ENCODE data around the gene GADD45A.

GADD45A gene

DNA sequence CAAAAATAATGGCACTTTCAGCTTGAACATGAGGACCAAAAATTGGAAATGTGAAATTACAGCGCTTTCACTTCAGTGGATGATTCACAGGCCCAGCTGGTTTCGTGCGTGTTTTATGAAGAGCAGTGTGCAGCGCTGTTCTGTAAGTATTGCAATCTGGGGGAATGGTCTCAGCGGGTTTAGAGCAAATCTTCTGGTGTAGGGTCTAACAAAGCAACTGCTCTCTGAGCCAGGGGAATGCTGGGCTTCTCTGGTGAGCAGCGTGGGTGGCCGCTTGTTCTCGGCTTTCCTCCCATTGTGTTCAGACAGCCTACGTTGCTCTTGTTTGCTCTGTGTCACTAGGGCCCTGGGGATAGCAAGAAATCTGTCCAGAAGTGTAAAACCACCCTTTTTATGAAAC, 42.4 kb upstream of the GADD45A start:
- TF ChIP-seq BACH2 (CRISPR knock-in tag; IDR thresholded peaks at IDR 0.05; ENCODE audit: borderline replicate concordance), result no peak
- TF ChIP-seq ESRRG (CRISPR knock-in tag; IDR thresholded peaks at IDR 0.05), result no peak
- TF ChIP-seq ISL1 (CRISPR knock-in tag; IDR thresholded peaks at IDR 0.05), result no peak
- no peak for TF ChIP-seq ARNTL (CRISPR knock-in tag; IDR thresholded peaks at IDR 0.05; ENCODE audit: borderline replicate concordance, low read depth)
- TF ChIP-seq, protein P1, sequence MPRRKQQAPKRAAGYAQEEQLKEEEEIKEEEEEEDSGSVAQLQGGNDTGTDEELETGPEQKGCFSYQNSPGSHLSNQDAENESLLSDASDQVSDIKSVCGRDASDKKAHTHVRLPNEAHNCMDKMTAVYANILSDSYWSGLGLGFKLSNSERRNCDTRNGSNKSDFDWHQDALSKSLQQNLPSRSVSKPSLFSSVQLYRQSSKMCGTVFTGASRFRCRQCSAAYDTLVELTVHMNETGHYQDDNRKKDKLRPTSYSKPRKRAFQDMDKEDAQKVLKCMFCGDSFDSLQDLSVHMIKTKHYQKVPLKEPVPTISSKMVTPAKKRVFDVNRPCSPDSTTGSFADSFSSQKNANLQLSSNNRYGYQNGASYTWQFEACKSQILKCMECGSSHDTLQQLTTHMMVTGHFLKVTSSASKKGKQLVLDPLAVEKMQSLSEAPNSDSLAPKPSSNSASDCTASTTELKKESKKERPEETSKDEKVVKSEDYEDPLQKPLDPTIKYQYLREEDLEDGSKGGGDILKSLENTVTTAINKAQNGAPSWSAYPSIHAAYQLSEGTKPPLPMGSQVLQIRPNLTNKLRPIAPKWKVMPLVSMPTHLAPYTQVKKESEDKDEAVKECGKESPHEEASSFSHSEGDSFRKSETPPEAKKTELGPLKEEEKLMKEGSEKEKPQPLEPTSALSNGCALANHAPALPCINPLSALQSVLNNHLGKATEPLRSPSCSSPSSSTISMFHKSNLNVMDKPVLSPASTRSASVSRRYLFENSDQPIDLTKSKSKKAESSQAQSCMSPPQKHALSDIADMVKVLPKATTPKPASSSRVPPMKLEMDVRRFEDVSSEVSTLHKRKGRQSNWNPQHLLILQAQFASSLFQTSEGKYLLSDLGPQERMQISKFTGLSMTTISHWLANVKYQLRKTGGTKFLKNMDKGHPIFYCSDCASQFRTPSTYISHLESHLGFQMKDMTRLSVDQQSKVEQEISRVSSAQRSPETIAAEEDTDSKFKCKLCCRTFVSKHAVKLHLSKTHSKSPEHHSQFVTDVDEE (CRISPR knock-in tag; IDR thresholded peaks at IDR 0.05), result no peak
- TF ChIP-seq ZFP3 (CRISPR knock-in tag; IDR thresholded peaks at IDR 0.05), result no peak
- no peak for TF ChIP-seq TOX (CRISPR knock-in tag; IDR thresholded peaks at IDR 0.05; ENCODE audit: borderline replicate concordance)
- no peak for TF ChIP-seq OSR1 (CRISPR knock-in tag; IDR thresholded peaks at IDR 0.05)
- no peak for TF ChIP-seq SNAI2 (CRISPR knock-in tag; IDR thresholded peaks at IDR 0.05)
- TF ChIP-seq, protein P2, sequence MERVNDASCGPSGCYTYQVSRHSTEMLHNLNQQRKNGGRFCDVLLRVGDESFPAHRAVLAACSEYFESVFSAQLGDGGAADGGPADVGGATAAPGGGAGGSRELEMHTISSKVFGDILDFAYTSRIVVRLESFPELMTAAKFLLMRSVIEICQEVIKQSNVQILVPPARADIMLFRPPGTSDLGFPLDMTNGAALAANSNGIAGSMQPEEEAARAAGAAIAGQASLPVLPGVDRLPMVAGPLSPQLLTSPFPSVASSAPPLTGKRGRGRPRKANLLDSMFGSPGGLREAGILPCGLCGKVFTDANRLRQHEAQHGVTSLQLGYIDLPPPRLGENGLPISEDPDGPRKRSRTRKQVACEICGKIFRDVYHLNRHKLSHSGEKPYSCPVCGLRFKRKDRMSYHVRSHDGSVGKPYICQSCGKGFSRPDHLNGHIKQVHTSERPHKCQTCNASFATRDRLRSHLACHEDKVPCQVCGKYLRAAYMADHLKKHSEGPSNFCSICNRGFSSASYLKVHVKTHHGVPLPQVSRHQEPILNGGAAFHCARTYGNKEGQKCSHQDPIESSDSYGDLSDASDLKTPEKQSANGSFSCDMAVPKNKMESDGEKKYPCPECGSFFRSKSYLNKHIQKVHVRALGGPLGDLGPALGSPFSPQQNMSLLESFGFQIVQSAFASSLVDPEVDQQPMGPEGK (CRISPR knock-in tag; IDR thresholded peaks at IDR 0.05; ENCODE audit: borderline replicate concordance), result no peak
- TF ChIP-seq, protein P3, sequence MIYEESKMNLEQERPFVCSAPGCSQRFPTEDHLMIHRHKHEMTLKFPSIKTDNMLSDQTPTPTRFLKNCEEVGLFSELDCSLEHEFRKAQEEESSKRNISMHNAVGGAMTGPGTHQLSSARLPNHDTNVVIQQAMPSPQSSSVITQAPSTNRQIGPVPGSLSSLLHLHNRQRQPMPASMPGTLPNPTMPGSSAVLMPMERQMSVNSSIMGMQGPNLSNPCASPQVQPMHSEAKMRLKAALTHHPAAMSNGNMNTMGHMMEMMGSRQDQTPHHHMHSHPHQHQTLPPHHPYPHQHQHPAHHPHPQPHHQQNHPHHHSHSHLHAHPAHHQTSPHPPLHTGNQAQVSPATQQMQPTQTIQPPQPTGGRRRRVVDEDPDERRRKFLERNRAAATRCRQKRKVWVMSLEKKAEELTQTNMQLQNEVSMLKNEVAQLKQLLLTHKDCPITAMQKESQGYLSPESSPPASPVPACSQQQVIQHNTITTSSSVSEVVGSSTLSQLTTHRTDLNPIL (CRISPR knock-in tag; IDR thresholded peaks at IDR 0.05; ENCODE audit: low read depth), result no peak
- no peak for TF ChIP-seq ZNF565 (CRISPR knock-in tag; conservative IDR thresholded peaks at IDR 0.05; ENCODE audit: low read depth)
- no peak for TF ChIP-seq ZNF70 (CRISPR knock-in tag; IDR thresholded peaks at IDR 0.05)

DNA sequence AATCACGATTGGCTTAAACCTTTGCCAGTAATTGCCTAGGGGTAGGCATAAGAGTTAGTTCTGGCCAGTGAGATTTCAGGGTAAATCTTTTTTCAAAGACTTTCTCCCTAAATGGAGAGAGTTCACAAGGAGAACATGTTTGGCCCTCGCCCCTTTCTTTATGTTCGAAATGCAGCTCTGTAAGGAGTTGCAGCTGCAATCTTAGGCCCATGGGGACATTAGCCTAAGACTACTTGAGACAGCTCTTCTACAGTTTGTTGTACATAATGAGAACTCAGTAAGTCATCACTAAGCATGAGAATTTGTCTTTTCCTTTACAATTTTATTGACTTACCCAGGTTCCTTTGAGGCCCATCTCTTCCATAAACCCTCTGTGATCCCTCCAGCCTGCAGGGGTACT, 40.4 kb upstream of the GADD45A start:
- TF ChIP-seq RARB (CRISPR knock-in tag; IDR thresholded peaks at IDR 0.05), result no peak
- TF ChIP-seq ZFP3 (CRISPR knock-in tag; IDR thresholded peaks at IDR 0.05), result no peak
- TF ChIP-seq OSR1 (CRISPR knock-in tag; IDR thresholded peaks at IDR 0.05), result no peak
- TF ChIP-seq ZNF8 (CRISPR knock-in tag; IDR thresholded peaks at IDR 0.05), result no peak
- TF ChIP-seq PPARA (CRISPR knock-in tag; IDR thresholded peaks at IDR 0.05; ENCODE audit: borderline replicate concordance), result no peak
- no peak for TF ChIP-seq ZC3H10 (CRISPR knock-in tag; IDR thresholded peaks at IDR 0.05)
- TF ChIP-seq ESRRG (CRISPR knock-in tag; IDR thresholded peaks at IDR 0.05), result no peak
- no peak for TF ChIP-seq ISL1 (CRISPR knock-in tag; IDR thresholded peaks at IDR 0.05)
- TF ChIP-seq, protein P4, sequence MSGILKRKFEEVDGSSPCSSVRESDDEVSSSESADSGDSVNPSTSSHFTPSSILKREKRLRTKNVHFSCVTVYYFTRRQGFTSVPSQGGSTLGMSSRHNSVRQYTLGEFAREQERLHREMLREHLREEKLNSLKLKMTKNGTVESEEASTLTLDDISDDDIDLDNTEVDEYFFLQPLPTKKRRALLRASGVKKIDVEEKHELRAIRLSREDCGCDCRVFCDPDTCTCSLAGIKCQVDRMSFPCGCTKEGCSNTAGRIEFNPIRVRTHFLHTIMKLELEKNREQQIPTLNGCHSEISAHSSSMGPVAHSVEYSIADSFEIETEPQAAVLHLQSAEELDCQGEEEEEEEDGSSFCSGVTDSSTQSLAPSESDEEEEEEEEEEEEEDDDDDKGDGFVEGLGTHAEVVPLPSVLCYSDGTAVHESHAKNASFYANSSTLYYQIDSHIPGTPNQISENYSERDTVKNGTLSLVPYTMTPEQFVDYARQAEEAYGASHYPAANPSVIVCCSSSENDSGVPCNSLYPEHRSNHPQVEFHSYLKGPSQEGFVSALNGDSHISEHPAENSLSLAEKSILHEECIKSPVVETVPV (CRISPR knock-in tag; IDR thresholded peaks at IDR 0.05), result no peak
- no peak for TF ChIP-seq ARNTL (CRISPR knock-in tag; IDR thresholded peaks at IDR 0.05; ENCODE audit: borderline replicate concordance, low read depth)
- TF ChIP-seq TOX (CRISPR knock-in tag; IDR thresholded peaks at IDR 0.05; ENCODE audit: borderline replicate concordance), result no peak
- TF ChIP-seq TCF4 (CRISPR knock-in tag; IDR thresholded peaks at IDR 0.05; ENCODE audit: borderline replicate concordance), result no peak
- TF ChIP-seq, protein P3 (CRISPR knock-in tag; IDR thresholded peaks at IDR 0.05; ENCODE audit: low read depth), result no peak
- ATAC-seq, result no peak

More for the DNA sequence above, 42.4 kb upstream of the GADD45A start:
- ATAC-seq, result no peak

DNA sequence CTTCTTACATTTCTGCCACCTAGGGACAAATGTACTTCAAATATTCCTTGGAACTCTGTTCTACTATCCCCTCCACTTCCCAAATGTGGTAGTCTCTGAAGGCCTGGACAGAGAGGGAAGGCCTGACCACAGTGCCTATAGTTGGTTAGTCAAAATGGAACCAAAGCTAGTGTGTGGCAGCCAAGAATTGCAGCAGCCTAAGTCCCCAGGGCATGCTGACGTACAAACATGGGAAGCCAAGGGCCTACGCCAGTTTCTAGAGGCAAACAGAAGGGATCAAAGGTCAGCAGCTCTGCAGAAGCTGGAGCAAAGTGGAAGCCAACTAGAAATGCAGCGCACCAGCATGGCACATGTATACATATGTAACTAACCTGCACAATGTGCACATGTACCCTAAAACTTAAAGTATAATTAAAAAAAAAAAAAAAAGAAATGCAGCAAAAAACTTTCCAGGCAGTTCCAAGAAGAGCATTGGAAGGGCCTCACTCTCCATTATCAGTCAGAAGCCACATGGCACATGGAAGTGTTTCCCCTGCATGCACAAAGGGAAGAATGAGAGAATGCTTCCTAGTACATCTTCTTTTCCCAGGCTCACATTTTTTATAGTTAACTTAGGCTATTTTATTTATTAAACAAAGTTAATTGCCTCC, 39.4 kb upstream of the GADD45A start:
- no peak for ATAC-seq
- TF ChIP-seq, protein P1 (CRISPR knock-in tag; IDR thresholded peaks at IDR 0.05), result no peak
- TF ChIP-seq OSR1 (CRISPR knock-in tag; IDR thresholded peaks at IDR 0.05) (no peak), GLIS3 (CRISPR knock-in tag; IDR thresholded peaks at IDR 0.05) (no peak), RARB (CRISPR knock-in tag; IDR thresholded peaks at IDR 0.05) (no peak), ZFP3 (CRISPR knock-in tag; IDR thresholded peaks at IDR 0.05) (no peak), TCF4 (CRISPR knock-in tag; IDR thresholded peaks at IDR 0.05; ENCODE audit: borderline replicate concordance) (no peak), ZNF565 (CRISPR knock-in tag; conservative IDR thresholded peaks at IDR 0.05; ENCODE audit: low read depth) (no peak), ZC3H10 (CRISPR knock-in tag; IDR thresholded peaks at IDR 0.05) (no peak), PPARA (CRISPR knock-in tag; IDR thresholded peaks at IDR 0.05; ENCODE audit: borderline replicate concordance) (no peak), ARNTL (CRISPR knock-in tag; IDR thresholded peaks at IDR 0.05; ENCODE audit: borderline replicate concordance, low read depth) (no peak), ZNF8 (CRISPR knock-in tag; IDR thresholded peaks at IDR 0.05) (no peak)
- TF ChIP-seq, protein P4 (CRISPR knock-in tag; IDR thresholded peaks at IDR 0.05), result no peak
- TF ChIP-seq, protein P3 (CRISPR knock-in tag; IDR thresholded peaks at IDR 0.05; ENCODE audit: low read depth), result no peak
